Lung (tissue), 12 donors: Measurements from ENCODE around the gene DUSP28. TPM values are rescaled to one million over a fixed set of nuclear protein-coding genes. Genes with fewer than 3 reads are reported as not detected.

ENCODE experiments used
- ATAC-seq: fragments of 200-7000 bp; cut with Tn5 transposase; one replicate; pipeline ENCODE4 v1.9.1; 2020; ENCODE audit warnings: moderate number of reproducible peaks; ENCODE audit not compliant: insufficient read depth, low FRiP score
- DNase-seq, 3 donors: peaks; one replicate each; pipeline ENCODE4 v3.0.0-alpha.2; 2013 to 2017
- H3K27ac ChIP-seq, 2 donors: one replicate each; pipeline ENCODE4 v1.5.1; 2013; ENCODE audit warnings: mild to moderate bottlenecking in 2 of 2, moderate library complexity in 2 of 2, control low read depth in 1 of 2, inconsistent platforms in 1 of 2, low read depth in 1 of 2, low read length in 1 of 2
- H3K27me3 ChIP-seq, 3 donors: one replicate each; pipeline ENCODE4 v1.5.1; 2013; ENCODE audit warnings: low read length in 2 of 3; ENCODE audit not compliant: control insufficient read depth in 3 of 3, insufficient read depth in 3 of 3
- H3K36me3 ChIP-seq, 4 donors: one replicate each; pipeline ENCODE4 v1.5.1; 2013; ENCODE audit warnings: low read length in 4 of 4, mild to moderate bottlenecking in 1 of 4, moderate library complexity in 1 of 4; ENCODE audit not compliant: control insufficient read depth in 4 of 4, insufficient read depth in 4 of 4
- H3K4me1 ChIP-seq, 5 donors: one replicate each; pipeline ENCODE4 v1.5.1; 2013; ENCODE audit warnings: low read length in 5 of 5, mild to moderate bottlenecking in 2 of 5, moderate library complexity in 1 of 5; ENCODE audit not compliant: control insufficient read depth in 5 of 5, insufficient read depth in 5 of 5
- H3K4me3 ChIP-seq: one replicate; pipeline ENCODE4 v1.5.1; 2013; ENCODE audit warnings: mild to moderate bottlenecking, control low read depth, moderate library complexity
- H3K9ac ChIP-seq, 2 donors: one replicate each; pipeline ENCODE4 v1.5.1; 2013; ENCODE audit warnings: low read length in 2 of 2, control low read depth in 1 of 2; ENCODE audit not compliant: insufficient read depth in 1 of 2
- H3K9me3 ChIP-seq, 4 donors: one replicate each; pipeline ENCODE4 v1.5.1; 2013; ENCODE audit warnings: low read length in 3 of 4, mild to moderate bottlenecking in 1 of 4, moderate library complexity in 1 of 4; ENCODE audit not compliant: control insufficient read depth in 4 of 4, insufficient read depth in 3 of 4
- CTCF ChIP-seq: IDR thresholded peaks from 2 replicates; pipeline ENCODE4 v1.5.1; 2012; ENCODE audit warnings: mild to moderate bottlenecking; ENCODE audit errors: control extremely low read depth, extremely low read depth
- WGBS, 2 donors: extraction: QIAGEN DNeasy Blood & Tissue Kit; methylation state at CpG; one replicate each; pipeline ENCODE4 v1.1.7; 2013; 5-methylcytosine and 5-hydroxymethylcytosine counted together
- polyA plus RNA-seq, 2 donors: library from polyadenylated mRNA; stranded (reverse); fragments of 200-250 nt; gene quantifications; one replicate each; pipeline ENCODE4 v1.2.1, GENCODE V29; 2013
- total RNA-seq, 2 donors: library from RNA; depleted of rRNA in 1 of 2; stranded (reverse); fragments of >200 nt in 1 of 2; gene quantifications; one replicate each; pipeline ENCODE4 v1.2.1, GENCODE V29; 2014 to 2021
- donor health status: control.
- donor health status: control.
- donor health status: Bipolar disorder and iron deficiency.
- donor health status: healthy.
- donor health status: DM: yes; HTN: yes; CAD: no.

DUSP28 gene
- total and polyA plus RNA-seq, 4 donors, result 2.8 to 7.7 (median 5.2) TPM

- WGBS, 2 donors, result 94 to 95% methylated on average over 17 of the region's 17 CpGs
- Histone ChIP-seq H3K4me1 (peaks cover 0 to 16% (median 0%) of the 10 kb centered on the region in 5 donors), H3K4me3 (no peak overlapping the region), H3K27ac (no peak overlapping the region), H3K36me3 (peaks cover 0 to 49% (median 0%) of the 10 kb centered on the region in 4 donors), H3K9ac (no peak overlapping the region), H3K9me3 (no peaks in the 10 kb centered on the region), H3K27me3 (no peaks in the 10 kb centered on the region)
- no peak for TF ChIP-seq CTCF
- no peak for DNase-seq
- no peak for ATAC-seq
These were observed 38.3 kb downstream of the DUSP28 start for GRCh38 chr2:240598311-240598911.

GRCh38 chr2:240599141-240599583, 39.0 kb downstream of the DUSP28 start:
- Histone ChIP-seq H3K27ac (no peak overlapping the region), H3K9ac (no peak overlapping the region), H3K9me3 (no peaks in the 10 kb centered on the region), H3K4me1 (peaks cover 0 to 16% (median 0%) of the 10 kb centered on the region in 5 donors), H3K36me3 (peaks cover 0 to 43% (median 0%) of the 10 kb centered on the region in 4 donors), H3K27me3 (no peaks in the 10 kb centered on the region), H3K4me3 (no peak overlapping the region)
- WGBS, 2 donors, result 94 to 97% methylated on average over 11 of the region's 11 CpGs
- DNase-seq (no peak), ATAC-seq (no peak)
- no peak for TF ChIP-seq CTCF

- Histone ChIP-seq H3K36me3 (peaks cover 0 to 35% (median 0%) of the 10 kb centered on the region in 4 donors), H3K27me3 (no peaks in the 10 kb centered on the region), H3K4me3 (no peak overlapping the region), H3K9me3 (no peaks in the 10 kb centered on the region), H3K27ac (no peak overlapping the region), H3K9ac (no peak overlapping the region), H3K4me1 (peaks cover 0 to 9% (median 5%) of the 10 kb centered on the region in 5 donors)
- no peak for ATAC-seq
- 94% methylated on average over 16 of the region's 16 CpGs for WGBS, 2 donors
- no peak for DNase-seq
- no peak for TF ChIP-seq CTCF
These were observed 40.3 kb downstream of the DUSP28 start for GRCh38 chr2:240600451-240600961.
